ENCODE measurements around the gene RPL28. TPM values are rescaled to one million over a fixed set of nuclear protein-coding genes. Genes with fewer than 3 reads are reported as not detected.

RPL28 gene
- total and polyA plus RNA-seq, 2 donors (not counting 3 experiments of a cell fraction or from before 2014, with no cell fraction given), result 1,872 to 3,435 TPM

- Histone ChIP-seq H3K27me3 (ENCODE audit: control insufficient read depth in 2 of 2, insufficient read depth in 2 of 2, low read length in 2 of 2) (peaks cover 2 to 5% of the 10 kb centered on the region in 2 experiments), H3K4me2 (ENCODE audit: insufficient read depth, low read length) (peak overlapping the region; percentile 64), H3K4me3 (replicated peaks in 1 of 3; ENCODE audit: insufficient read depth in 1 of 3, low read depth in 1 of 3, low read length in 3 of 3) (peak overlapping the region in 2 of 3 experiments; percentile 28 to 90), H3K9me3 (replicated peaks; ENCODE audit: control insufficient read depth, insufficient read depth, low read length) (no peaks in the 10 kb centered on the region), H3K9ac (replicated peaks; ENCODE audit: extremely low read depth, insufficient read depth, low read length) (peak overlapping the region; percentile 93), H3K79me2 (ENCODE audit: control insufficient read depth, insufficient read depth, low read length) (peaks cover 39% of the 10 kb centered on the region), H4K20me1 (replicated peaks; ENCODE audit: control insufficient read depth, extremely low read depth, insufficient read depth, low read length) (no peaks in the 10 kb centered on the region), H3K4me1 (ENCODE audit: control insufficient read depth, extremely low read depth, insufficient read depth, low read length) (peaks cover 13% of the 10 kb centered on the region), H2AFZ (ENCODE audit: low read depth, low read length) (peak overlapping the region; percentile 90), H3K27ac (ENCODE audit: insufficient read depth, low read depth, low read length) (peak overlapping the region; percentile 90), H3K36me3 (ENCODE audit: control insufficient read depth in 2 of 2, extremely low read depth in 1 of 2, insufficient read depth in 2 of 2, low read length in 2 of 2) (peaks cover under 1 to 6% of the 10 kb centered on the region in 2 experiments), H3K9me1 (replicated peaks; ENCODE audit: control insufficient read depth, extremely low read depth, insufficient read depth, low read length) (no peaks in the 10 kb centered on the region)
- dilution Hi-C loops (cut with MboI; ENCODE audit: extremely low pct_ligation_motif_present, low sequenced_read_pairs), result no loop called here
- intact Hi-C loops (cut with micrococcal nuclease), result loop anchor here (1.0 to 2.0 kb wide), 6 partner anchors 23 to 267 kb away; partner anchors contain the start of genes ISOC2, KMT5C, PPP6R1 and RPL28
- ChIA-PET CTCF (interaction anchor here (0.7 to 1.4 kb wide), 6 partner anchors 10 to 247 kb away, joined by 3 to 5 read pairs (median 3); no protein-coding TSS in a partner anchor), POLR2A (interaction anchor here (0.6 to 2.0 kb wide), 20 partner anchors 12 to 321 kb away, joined by 3 to 15 read pairs (median 4); partner anchors contain the start of genes FIZ1, HSPBP1, ISOC2 and KMT5C)
- FAIRE-seq (peak; percentile 99), DNase-seq (ENCODE audit: low read depth, low spot score) (peak; percentile 100)
- no TSS peak for BruUV-seq (replicated peaks)
- no peak for TF ChIP-seq POLR2AphosphoS5 (IDR thresholded peaks at IDR 0.05; ENCODE audit: insufficient read depth, low read depth, low read length)
- TF ChIP-seq POLR2A (IDR thresholded peaks at IDR 0.05; ENCODE audit: low read depth, low read length), result peak; percentile 58
- TF ChIP-seq MYC (IDR thresholded peaks at IDR 0.05; ENCODE audit: low read depth, low read length), result peak; percentile 74
- TF ChIP-seq MAX (IDR thresholded peaks at IDR 0.05; ENCODE audit: insufficient read depth, insufficient read length), result peak; percentile 71
Measured at GRCh38 chr19:55407800-55408532, 22.2 kb downstream of the RPL28 start.

DNA sequence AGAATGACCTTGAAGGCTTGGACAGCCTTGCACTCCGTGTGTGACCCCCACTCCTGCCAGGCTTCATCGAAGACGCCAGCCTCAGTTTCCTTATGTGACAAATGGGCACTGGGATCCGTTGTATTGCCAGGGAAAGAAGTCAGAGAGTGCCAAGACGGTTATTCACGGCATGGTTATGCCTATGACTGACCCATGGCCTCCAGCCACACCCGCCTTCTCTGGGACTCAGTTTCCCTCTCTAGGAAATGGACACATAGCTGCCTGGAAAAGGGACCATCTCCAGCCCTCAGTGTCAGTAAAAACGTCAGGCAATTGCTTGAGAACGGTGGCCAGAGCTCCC, 22.8 kb downstream of the RPL28 start:
- peak overlapping the region; percentile 76 for H3K27ac ChIP-seq (ENCODE audit: insufficient read depth, low read depth, low read length)
- no peaks in the 10 kb centered on the region for H4K20me1 ChIP-seq (replicated peaks; ENCODE audit: control insufficient read depth, extremely low read depth, insufficient read depth, low read length)
- peaks cover 13% of the 10 kb centered on the region for H3K4me1 ChIP-seq (ENCODE audit: control insufficient read depth, extremely low read depth, insufficient read depth, low read length)
- peak overlapping the region in 2 of 3 experiments; percentile 28 to 30 for H3K4me3 ChIP-seq (replicated peaks in 1 of 3; ENCODE audit: insufficient read depth in 1 of 3, low read depth in 1 of 3, low read length in 3 of 3)
- POLR2A ChIA-PET, result no interaction called here
- no peak for TF ChIP-seq FOS (IDR thresholded peaks at IDR 0.05; ENCODE audit: borderline replicate concordance, insufficient read depth, low read length)
- TF ChIP-seq EZH2 (IDR thresholded peaks at IDR 0.05; ENCODE audit: borderline replicate concordance, low read depth, low read length, severe bottlenecking), result no peak
- no peak for TF ChIP-seq MAX (IDR thresholded peaks at IDR 0.05; ENCODE audit: insufficient read depth, insufficient read length)
- TF ChIP-seq CTCF (IDR thresholded peaks at IDR 0.05; ENCODE audit: extremely low read depth in 1 of 2, insufficient read depth in 1 of 2, low read depth in 1 of 2, low read length in 2 of 2), result no peak
- no peak for TF ChIP-seq JUN (IDR thresholded peaks at IDR 0.05; ENCODE audit: borderline replicate concordance, insufficient read depth, insufficient read length, low read depth)
- no peak for TF ChIP-seq MYC (IDR thresholded peaks at IDR 0.05; ENCODE audit: low read depth, low read length)
- no peak for TF ChIP-seq GATA2 (IDR thresholded peaks at IDR 0.05; ENCODE audit: insufficient read depth, insufficient read length, low read depth, low read length)
- no peak for TF ChIP-seq POLR2AphosphoS5 (IDR thresholded peaks at IDR 0.05; ENCODE audit: insufficient read depth, low read depth, low read length)
- no peak for TF ChIP-seq POLR2A (IDR thresholded peaks at IDR 0.05; ENCODE audit: low read depth, low read length)
- intact Hi-C loops (cut with micrococcal nuclease) (loop anchor here (1.0 to 2.0 kb wide), 6 partner anchors 23 to 268 kb away; partner anchors contain the start of genes ISOC2, KMT5C, PPP6R1 and RPL28), dilution Hi-C loops (cut with MboI; ENCODE audit: extremely low pct_ligation_motif_present, low sequenced_read_pairs) (no loop called here)
- BruUV-seq (replicated peaks), result TSS peak; percentile 95
- peaks cover 2 to 5% of the 10 kb centered on the region in 2 experiments for H3K27me3 ChIP-seq (ENCODE audit: control insufficient read depth in 2 of 2, insufficient read depth in 2 of 2, low read length in 2 of 2)
- H3K9me1 ChIP-seq (replicated peaks; ENCODE audit: control insufficient read depth, extremely low read depth, insufficient read depth, low read length), result no peaks in the 10 kb centered on the region
- peak overlapping the region; percentile 64 for H3K4me2 ChIP-seq (ENCODE audit: insufficient read depth, low read length)
- no peaks in the 10 kb centered on the region for H3K9me3 ChIP-seq (replicated peaks; ENCODE audit: control insufficient read depth, insufficient read depth, low read length)
- peaks cover 0 to 4% of the 10 kb centered on the region in 2 experiments for H3K36me3 ChIP-seq (ENCODE audit: control insufficient read depth in 2 of 2, extremely low read depth in 1 of 2, insufficient read depth in 2 of 2, low read length in 2 of 2)
- peaks cover 34% of the 10 kb centered on the region for H3K79me2 ChIP-seq (ENCODE audit: control insufficient read depth, insufficient read depth, low read length)
- peak overlapping the region; percentile 35 for H3K9ac ChIP-seq (replicated peaks; ENCODE audit: extremely low read depth, insufficient read depth, low read length)
- FAIRE-seq (peak; percentile 4), DNase-seq (ENCODE audit: low read depth, low spot score) (no peak)
- H2AFZ ChIP-seq (ENCODE audit: low read depth, low read length), result peak overlapping the region; percentile 90
- CTCF ChIA-PET, result no interaction called here
